Skeletal muscle satellite cell (primary cell): ENCODE results near the gene TDRD1.
A peak's percentile ranks its signal among the peaks of the same experiment; 100 is the strongest.

ENCODE experiments used
- H3K27me3 ChIP-seq: 2 replicates; pipeline ENCODE4 v1.7.0; 2013; ENCODE audit warnings: low read length; ENCODE audit not compliant: control insufficient read depth, insufficient read depth
- H3K36me3 ChIP-seq: 2 replicates; pipeline ENCODE4 v1.7.0; 2013; ENCODE audit warnings: mild to moderate bottlenecking, control low read depth, low read length; ENCODE audit not compliant: insufficient read depth
- H3K4me1 ChIP-seq: 2 replicates; pipeline ENCODE4 v1.7.0; 2013; ENCODE audit warnings: low read length; ENCODE audit not compliant: control insufficient read depth, insufficient read depth
- H3K4me2 ChIP-seq: 2 replicates; pipeline ENCODE4 v1.7.0; 2013; ENCODE audit warnings: mild to moderate bottlenecking, low read length
- H3K4me3 ChIP-seq: 2 replicates; pipeline ENCODE4 v1.7.0; 2013; ENCODE audit warnings: low read length
- H3K9ac ChIP-seq: 2 replicates; pipeline ENCODE4 v1.7.0; 2013; ENCODE audit warnings: mild to moderate bottlenecking, low read depth, low read length, moderate library complexity
- H3K9me3 ChIP-seq: replicated peaks from 2 replicates; pipeline ENCODE4 v1.7.0; 2013; ENCODE audit warnings: mild to moderate bottlenecking, control low read depth, low read length

TDRD1 gene

DNA sequence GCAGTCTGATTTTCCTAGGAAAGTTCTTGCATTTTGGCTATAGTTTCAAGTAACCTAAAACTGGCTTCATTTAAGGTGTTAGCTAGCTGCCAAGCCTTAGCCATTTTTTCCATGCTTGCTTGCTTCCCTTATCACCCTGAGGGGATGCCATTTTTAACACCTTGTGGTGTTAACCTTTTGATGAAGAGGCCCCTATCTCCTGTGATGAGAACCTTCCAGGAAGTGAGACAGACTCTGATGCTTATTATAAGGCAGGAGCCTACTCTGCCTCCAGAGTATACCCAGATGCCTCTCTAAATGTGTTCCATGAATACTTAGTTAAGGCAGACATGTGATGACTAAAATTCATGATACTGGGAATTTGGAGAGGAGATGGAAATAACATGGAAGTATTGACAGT is 55.0 kb downstream of the TDRD1 start:
- Histone ChIP-seq H3K4me1 (no peaks in the 10 kb centered on the region), H3K4me2 (no peak overlapping the region), H3K4me3 (no peak overlapping the region), H3K9me3 (no peaks in the 10 kb centered on the region), H3K36me3 (no peaks in the 10 kb centered on the region), H3K9ac (no peak overlapping the region), H3K27me3 (peaks cover 47% of the 10 kb centered on the region)

DNA sequence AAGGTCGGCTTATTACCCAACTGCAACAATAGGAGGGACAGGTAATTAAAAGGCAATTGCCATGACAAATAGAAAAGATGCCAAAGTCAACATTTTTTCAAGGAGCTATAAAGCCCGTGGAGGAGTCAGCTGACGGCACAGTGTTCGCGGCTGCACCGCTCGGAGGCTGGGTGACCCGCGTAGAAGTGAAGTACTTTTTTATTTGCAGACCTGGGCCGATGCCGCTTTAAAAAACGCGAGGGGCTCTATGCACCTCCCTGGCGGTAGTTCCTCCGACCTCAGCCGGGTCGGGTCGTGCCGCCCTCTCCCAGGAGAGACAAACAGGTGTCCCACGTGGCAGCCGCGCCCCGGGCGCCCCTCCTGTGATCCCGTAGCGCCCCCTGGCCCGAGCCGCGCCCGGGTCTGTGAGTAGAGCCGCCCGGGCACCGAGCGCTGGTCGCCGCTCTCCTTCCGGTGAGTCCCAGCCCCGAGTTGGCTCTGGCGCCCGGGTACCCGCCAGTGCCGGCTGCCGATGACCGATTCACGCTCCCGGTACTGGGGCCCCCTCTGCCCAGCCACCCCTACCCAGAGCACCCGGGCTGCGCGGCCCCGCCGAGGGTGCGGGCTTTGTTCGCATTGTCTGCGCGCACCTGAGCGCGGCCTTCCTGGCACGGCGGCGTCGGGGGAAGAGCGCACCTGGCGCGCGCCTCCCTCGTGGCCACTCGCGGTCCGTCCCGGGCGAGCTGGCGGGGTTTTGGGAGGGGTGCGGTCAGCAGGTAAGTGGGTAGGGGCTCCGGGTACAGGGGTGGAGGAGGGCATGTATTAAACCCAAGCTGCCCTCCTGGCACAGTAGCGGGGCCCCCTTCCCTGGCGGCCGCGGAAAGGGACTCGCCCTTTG is 60.2 kb downstream of the TDRD1 start, which contains the start of gene VWA2:
TSS of gene VWA2 (plus strand) at position 138 of the 877 bp plus-strand sequence. CDS start 9,460 bp downstream, outside the sequence.
- no peak within 1 kb of the TSS for H3K9ac ChIP-seq
- H3K4me3 ChIP-seq = no peak within 1 kb of the TSS
- no peaks in the 10 kb centered on the region for H3K4me1 ChIP-seq
- no peaks in the 10 kb centered on the region for H3K9me3 ChIP-seq
- H3K27me3 ChIP-seq = peaks cover 77% of the 10 kb centered on the region
- H3K4me2 ChIP-seq = peak within 1 kb of the TSS; percentile 6
- no peaks in the 10 kb centered on the region for H3K36me3 ChIP-seq

DNA sequence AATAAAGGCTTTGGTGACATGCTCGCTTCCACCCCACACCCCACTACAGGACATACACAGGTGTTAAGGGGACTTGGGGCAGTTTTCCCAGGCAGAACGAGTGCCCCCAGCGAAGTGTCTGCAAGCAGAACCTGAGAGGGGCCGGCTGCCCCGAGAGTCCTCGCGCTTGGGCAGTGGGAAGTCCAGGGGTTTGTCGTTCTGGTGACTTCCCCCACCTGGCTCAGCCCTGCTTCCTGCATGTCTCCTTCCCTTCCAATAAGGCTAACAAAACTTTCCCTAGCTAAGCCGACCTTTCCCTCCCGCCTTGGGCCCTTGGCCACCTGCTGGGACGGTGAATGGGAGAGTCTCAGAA is 60.8 kb downstream of the TDRD1 start:
- Histone ChIP-seq H3K4me3 (no peak overlapping the region), H3K9ac (no peak overlapping the region), H3K4me2 (no peak overlapping the region), H3K9me3 (no peaks in the 10 kb centered on the region), H3K4me1 (no peaks in the 10 kb centered on the region), H3K36me3 (no peaks in the 10 kb centered on the region), H3K27me3 (peaks cover 77% of the 10 kb centered on the region)

DNA sequence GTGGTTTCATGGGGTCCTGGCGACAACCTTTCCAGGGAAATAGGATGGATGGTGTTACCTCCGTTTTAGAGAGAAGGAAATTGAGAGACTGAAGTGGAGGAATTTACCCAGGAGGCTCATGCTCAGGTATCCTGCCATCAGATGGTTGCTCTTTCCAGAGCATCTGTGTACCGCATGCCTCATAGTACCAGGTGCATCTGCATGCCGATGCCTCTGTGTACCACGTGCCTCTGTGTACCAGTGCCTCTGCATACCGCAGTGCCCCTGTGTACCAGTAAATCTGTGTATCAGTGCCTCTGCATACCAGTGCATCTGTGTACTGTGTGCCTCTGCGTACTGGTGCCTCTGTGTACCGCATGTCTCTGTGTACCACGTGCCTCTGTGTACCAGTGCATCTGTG is 63.1 kb downstream of the TDRD1 start:
- H3K27me3 ChIP-seq = peaks cover 79% of the 10 kb centered on the region
- H3K4me1 ChIP-seq = no peaks in the 10 kb centered on the region
- H3K4me2 ChIP-seq = no peak overlapping the region
- no peaks in the 10 kb centered on the region for H3K36me3 ChIP-seq
- no peaks in the 10 kb centered on the region for H3K9me3 ChIP-seq
- no peak overlapping the region for H3K9ac ChIP-seq
- H3K4me3 ChIP-seq = no peak overlapping the region

DNA sequence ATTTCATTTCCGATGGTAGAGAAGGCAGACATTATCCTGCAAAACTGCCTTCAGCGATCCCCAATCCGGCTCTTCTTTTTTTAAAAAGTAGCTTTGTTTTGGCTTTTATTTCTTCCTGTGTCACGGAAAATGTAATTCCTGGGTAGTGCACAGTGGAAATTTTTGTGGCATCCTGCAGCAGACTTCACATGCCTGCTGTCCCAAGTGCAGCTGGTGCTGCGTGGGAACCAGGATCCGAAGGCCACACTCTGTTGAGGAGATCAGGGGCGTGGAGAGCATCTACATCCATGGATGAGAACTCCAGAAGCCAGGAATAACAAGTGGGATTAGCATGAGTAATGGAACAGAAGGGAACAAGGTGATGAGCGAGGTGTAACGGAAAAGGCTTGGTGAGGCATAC is 64.5 kb downstream of the TDRD1 start:
- peaks cover 74% of the 10 kb centered on the region for H3K27me3 ChIP-seq
- no peaks in the 10 kb centered on the region for H3K4me1 ChIP-seq
- no peak overlapping the region for H3K9ac ChIP-seq
- H3K36me3 ChIP-seq = no peaks in the 10 kb centered on the region
- H3K4me3 ChIP-seq = no peak overlapping the region
- no peaks in the 10 kb centered on the region for H3K9me3 ChIP-seq
- H3K4me2 ChIP-seq = no peak overlapping the region

DNA sequence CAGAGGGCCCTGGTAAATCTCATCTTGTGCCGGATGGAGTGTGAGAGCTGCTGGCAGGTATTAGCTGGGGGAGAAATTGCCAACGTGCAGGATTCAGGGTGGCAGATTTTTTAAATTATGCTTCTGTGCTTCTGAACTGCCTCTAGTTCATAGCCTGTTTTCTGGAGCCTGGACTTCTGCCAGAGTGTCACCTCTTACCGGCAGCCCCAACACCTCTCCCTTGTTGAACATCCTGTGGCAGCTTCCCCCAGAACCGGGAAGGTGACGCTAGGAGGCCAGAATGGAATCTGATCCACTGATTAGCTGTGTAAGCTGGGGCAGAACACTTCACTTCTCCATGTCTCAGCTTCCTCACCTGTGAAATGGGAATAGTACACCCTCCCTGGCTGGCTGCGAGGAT is 65.0 kb downstream of the TDRD1 start:
- peaks cover 69% of the 10 kb centered on the region for H3K27me3 ChIP-seq
- H3K4me2 ChIP-seq = no peak overlapping the region
- no peak overlapping the region for H3K4me3 ChIP-seq
- no peak overlapping the region for H3K9ac ChIP-seq
- no peaks in the 10 kb centered on the region for H3K4me1 ChIP-seq
- H3K36me3 ChIP-seq = no peaks in the 10 kb centered on the region
- no peaks in the 10 kb centered on the region for H3K9me3 ChIP-seq

DNA sequence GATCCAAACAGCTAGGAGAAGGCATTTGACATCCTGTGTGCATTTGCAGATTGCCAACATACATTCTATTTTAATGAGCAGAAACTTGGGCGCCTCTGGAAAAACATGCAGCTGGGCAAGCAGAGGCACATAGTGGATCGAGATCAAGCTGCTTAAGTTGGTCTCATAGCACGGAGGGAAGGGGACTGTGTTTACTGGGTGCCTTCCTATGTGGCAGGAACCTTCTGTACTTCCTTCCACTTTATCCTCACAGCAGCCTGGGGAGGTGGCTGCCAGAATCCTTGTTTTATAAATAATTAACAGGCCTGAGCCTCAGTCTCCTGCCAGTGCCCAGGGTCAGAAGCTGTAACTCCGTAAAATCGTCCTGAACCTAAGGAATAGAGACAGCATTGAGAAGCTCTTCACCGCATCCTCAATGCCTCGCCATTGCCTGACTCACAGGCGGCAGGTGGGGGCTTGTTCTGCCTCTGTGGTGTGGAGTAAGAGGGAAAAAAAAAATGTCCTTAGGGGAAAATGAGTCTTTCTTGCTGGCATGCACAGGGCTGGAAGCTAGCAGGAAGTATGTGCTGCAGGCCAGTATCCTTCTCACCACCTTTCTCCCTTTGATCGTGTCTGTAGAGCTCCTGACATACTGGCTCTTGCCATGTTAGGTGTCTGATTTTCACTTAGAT is 66.1 kb downstream of the TDRD1 start:
- Histone ChIP-seq H3K27me3 (peaks cover 58% of the 10 kb centered on the region), H3K36me3 (no peaks in the 10 kb centered on the region), H3K4me1 (no peaks in the 10 kb centered on the region), H3K9me3 (no peaks in the 10 kb centered on the region), H3K9ac (no peak overlapping the region), H3K4me3 (no peak overlapping the region), H3K4me2 (no peak overlapping the region)

DNA sequence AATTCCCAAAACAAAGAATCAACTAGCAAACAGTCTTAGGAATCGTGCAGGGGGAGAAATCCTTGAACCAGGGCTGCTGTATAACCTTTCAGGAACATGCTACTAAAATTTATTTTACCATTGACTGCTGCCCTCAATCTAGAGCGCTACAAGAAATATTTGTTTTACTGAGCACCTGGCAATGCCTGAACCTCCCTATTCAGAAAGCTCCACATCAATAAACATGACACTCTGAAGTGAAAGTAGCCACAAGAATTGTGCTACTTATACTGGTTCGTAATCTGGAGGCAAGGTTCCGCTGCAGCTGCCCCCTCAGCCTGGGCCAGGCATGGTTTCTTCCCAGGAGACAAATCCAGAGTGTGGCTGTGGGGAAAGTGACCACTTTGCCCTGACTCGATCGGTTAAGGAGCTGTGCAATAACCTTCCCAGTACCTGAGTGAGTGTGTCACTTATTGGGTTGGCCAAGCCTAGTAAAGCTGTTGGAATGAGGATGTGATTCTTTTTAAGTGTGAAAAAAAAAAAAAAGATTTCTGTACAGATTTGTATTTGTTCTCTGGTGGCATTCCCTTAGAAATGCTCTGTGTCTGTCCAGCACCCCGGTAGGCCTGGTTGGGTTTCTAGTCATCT is 67.6 kb downstream of the TDRD1 start:
- H3K4me3 ChIP-seq = no peak overlapping the region
- no peaks in the 10 kb centered on the region for H3K4me1 ChIP-seq
- H3K4me2 ChIP-seq = no peak overlapping the region
- H3K9me3 ChIP-seq = no peaks in the 10 kb centered on the region
- no peak overlapping the region for H3K9ac ChIP-seq
- peaks cover 49% of the 10 kb centered on the region for H3K27me3 ChIP-seq
- H3K36me3 ChIP-seq = no peaks in the 10 kb centered on the region

DNA sequence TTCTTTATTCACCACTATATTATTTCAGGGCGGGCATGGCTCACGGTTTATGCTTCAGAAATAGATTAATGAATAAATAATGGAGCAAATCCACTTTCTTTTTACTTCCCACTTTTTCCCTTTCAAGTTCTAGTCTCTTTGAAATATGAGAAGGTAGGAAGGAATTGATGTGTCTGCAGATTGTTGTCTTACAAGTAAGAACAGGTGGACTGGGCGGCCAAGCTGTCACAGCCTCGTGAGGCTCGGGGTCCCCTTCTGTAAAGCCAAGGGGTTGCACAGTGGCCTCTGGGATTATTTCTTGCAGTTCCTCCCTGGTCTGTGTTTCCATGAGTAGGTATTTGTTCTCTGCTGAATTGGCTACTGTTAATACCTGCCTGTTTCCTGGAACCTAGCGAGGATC is 71.1 kb downstream of the TDRD1 start:
- Histone ChIP-seq H3K4me1 (no peaks in the 10 kb centered on the region), H3K4me2 (no peak overlapping the region), H3K9me3 (no peaks in the 10 kb centered on the region), H3K4me3 (no peak overlapping the region), H3K36me3 (no peaks in the 10 kb centered on the region), H3K9ac (no peak overlapping the region), H3K27me3 (peaks cover 14% of the 10 kb centered on the region)

DNA sequence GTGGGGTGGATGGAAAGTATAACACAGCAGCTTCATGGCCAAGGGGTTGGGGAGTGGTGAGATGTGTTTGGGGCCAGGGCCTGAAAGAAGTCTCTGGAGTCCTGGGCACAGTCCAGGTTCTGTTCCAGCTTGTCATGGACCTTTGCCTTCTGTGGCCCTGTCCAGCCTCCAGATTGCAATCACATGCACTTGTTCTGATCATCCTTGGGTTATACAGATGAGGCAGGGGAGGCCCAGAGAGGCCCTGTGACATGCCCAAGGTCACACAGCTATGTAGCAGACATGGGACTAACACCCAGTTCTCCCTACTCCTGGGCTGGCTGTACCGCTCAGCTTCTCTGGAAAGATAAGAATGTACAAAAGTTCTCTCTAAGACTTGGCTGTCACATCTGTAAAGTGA is 71.6 kb downstream of the TDRD1 start:
- no peaks in the 10 kb centered on the region for H3K4me1 ChIP-seq
- peaks cover 9% of the 10 kb centered on the region for H3K27me3 ChIP-seq
- no peak overlapping the region for H3K4me3 ChIP-seq
- no peaks in the 10 kb centered on the region for H3K36me3 ChIP-seq
- H3K9ac ChIP-seq = no peak overlapping the region
- no peaks in the 10 kb centered on the region for H3K9me3 ChIP-seq
- H3K4me2 ChIP-seq = no peak overlapping the region

DNA sequence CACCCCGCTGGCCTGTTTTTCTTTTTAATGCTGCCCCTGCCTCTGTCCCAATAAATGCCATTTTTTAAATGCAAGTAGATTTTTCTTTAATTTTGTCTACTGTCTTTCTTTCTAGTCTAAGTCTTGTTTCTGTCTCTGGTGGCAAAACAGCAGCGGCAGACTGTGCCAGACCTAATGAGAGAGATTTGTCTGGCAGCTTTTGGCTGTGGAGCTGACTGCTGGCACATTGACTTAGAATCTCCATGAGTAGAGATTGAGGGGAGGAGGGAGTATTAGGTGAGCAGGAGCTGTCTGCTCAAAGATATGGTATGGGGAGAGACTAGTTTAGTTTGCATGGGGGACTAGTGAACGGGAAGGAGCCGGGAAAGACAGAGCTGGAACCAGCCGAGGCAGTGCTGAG is 72.9 kb downstream of the TDRD1 start:
- Histone ChIP-seq H3K9me3 (no peaks in the 10 kb centered on the region), H3K4me2 (no peak overlapping the region), H3K36me3 (no peaks in the 10 kb centered on the region), H3K4me1 (no peaks in the 10 kb centered on the region), H3K9ac (no peak overlapping the region), H3K27me3 (peaks cover 9% of the 10 kb centered on the region), H3K4me3 (no peak overlapping the region)
